ENCODE data around the gene RPTOR.

The RPTOR gene

GRCh38 chr17:80660527-80661198 lies 116.0 kb downstream of the RPTOR start:
- TF ChIP-seq CTCF (IDR thresholded peaks at IDR 0.05; ENCODE audit: extremely low read depth, insufficient read depth, missing control alignments) = no peak
- DNase-seq (ENCODE audit: low spot score) = no peak
- in situ Hi-C loops (cut with MboI; ENCODE audit: low pct_unique_long_range_greater_than_20kb, low sequenced_read_pairs, unreplicated experiment) = no loop called here

GRCh38 chr17:80662557-80662956 lies 117.9 kb downstream of the RPTOR start:
- in situ Hi-C loops (cut with MboI; ENCODE audit: low pct_unique_long_range_greater_than_20kb, low sequenced_read_pairs, unreplicated experiment) = no loop called here
- no peak for TF ChIP-seq CTCF (IDR thresholded peaks at IDR 0.05; ENCODE audit: extremely low read depth, insufficient read depth, missing control alignments)
- DNase-seq (ENCODE audit: low spot score) = no peak

- DNase-seq (ENCODE audit: low spot score) = no peak
- in situ Hi-C loops (cut with MboI; ENCODE audit: low pct_unique_long_range_greater_than_20kb, low sequenced_read_pairs, unreplicated experiment) = no loop called here
- no peak for TF ChIP-seq CTCF (IDR thresholded peaks at IDR 0.05; ENCODE audit: extremely low read depth, insufficient read depth, missing control alignments)
Observed at GRCh38 chr17:80663781-80664206, 119.2 kb downstream of the RPTOR start.

GRCh38 chr17:80664217-80664790 lies 119.7 kb downstream of the RPTOR start:
- TF ChIP-seq CTCF (IDR thresholded peaks at IDR 0.05; ENCODE audit: extremely low read depth, insufficient read depth, missing control alignments) = no peak
- in situ Hi-C loops (cut with MboI; ENCODE audit: low pct_unique_long_range_greater_than_20kb, low sequenced_read_pairs, unreplicated experiment) = no loop called here
- DNase-seq (ENCODE audit: low spot score) = no peak

GRCh38 chr17:80665792-80666191 lies 121.2 kb downstream of the RPTOR start:
- in situ Hi-C loops (cut with MboI; ENCODE audit: low pct_unique_long_range_greater_than_20kb, low sequenced_read_pairs, unreplicated experiment) = no loop called here
- DNase-seq (ENCODE audit: low spot score) = no peak
- TF ChIP-seq CTCF (IDR thresholded peaks at IDR 0.05; ENCODE audit: extremely low read depth, insufficient read depth, missing control alignments) = no peak

GRCh38 chr17:80666867-80667266 lies 122.2 kb downstream of the RPTOR start:
- in situ Hi-C loops (cut with MboI; ENCODE audit: low pct_unique_long_range_greater_than_20kb, low sequenced_read_pairs, unreplicated experiment) = no loop called here
- no peak for DNase-seq (ENCODE audit: low spot score)
- TF ChIP-seq CTCF (IDR thresholded peaks at IDR 0.05; ENCODE audit: extremely low read depth, insufficient read depth, missing control alignments) = no peak

Data from GM13977 (cell line).